HG03439 (cell line): Measurements from ENCODE around the gene TFPT.

ENCODE experiments used
- ATAC-seq: cut with Tn5 transposase; IDR thresholded peaks from one replicate; pipeline ENCODE4 v1.9.1; 2021; ENCODE audit warnings: mild to moderate bottlenecking, moderate library complexity; ENCODE audit not compliant: unreplicated experiment

Gene TFPT, protein sequence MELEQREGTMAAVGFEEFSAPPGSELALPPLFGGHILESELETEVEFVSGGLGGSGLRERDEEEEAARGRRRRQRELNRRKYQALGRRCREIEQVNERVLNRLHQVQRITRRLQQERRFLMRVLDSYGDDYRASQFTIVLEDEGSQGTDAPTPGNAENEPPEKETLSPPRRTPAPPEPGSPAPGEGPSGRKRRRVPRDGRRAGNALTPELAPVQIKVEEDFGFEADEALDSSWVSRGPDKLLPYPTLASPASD

GRCh38 chr19:54115109-54116063 is at the start of gene TFPT, which contains the start of gene PRPF31:
TSS of gene TFPT (minus strand) at chr19:54115657. CDS start at chr19:54115269, 388 bp downstream.
TSS of gene PRPF31 (plus strand) at chr19:54115754. CDS start at chr19:54118279, 2,525 bp downstream.
- ATAC-seq = peak; percentile 79

- ATAC-seq = no peak
These were observed 49.8 kb upstream of the TFPT start for GRCh38 chr19:54165222-54165621.

- no peak for ATAC-seq
These were observed 49.1 kb upstream of the TFPT start for GRCh38 chr19:54164369-54165068.

- ATAC-seq = no peak
These were observed 47.4 kb upstream of the TFPT start for GRCh38 chr19:54162884-54163283.

- no peak for ATAC-seq
These were observed 46.9 kb upstream of the TFPT start for GRCh38 chr19:54162241-54162805.

DNA sequence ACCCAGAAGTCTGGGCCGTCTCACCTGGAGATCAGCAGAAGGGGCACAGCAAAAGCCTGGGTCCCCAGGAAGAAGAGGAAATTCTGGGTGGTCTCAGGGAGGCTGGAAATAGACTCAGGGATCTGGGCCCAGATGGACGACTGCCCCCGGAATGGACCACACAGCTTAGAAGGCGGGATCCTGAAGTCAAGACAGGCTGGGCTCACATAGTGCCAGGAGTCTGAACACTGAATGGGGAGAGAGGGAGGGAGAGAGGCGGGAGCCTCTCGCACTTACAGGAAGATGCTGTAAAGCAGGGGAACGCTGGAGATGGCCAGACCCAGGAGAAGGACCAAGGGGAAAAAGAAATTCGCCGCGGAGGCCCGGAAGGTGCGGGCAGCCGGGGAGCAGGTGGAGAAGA is 45.4 kb upstream of the TFPT start:
- no peak for ATAC-seq

DNA sequence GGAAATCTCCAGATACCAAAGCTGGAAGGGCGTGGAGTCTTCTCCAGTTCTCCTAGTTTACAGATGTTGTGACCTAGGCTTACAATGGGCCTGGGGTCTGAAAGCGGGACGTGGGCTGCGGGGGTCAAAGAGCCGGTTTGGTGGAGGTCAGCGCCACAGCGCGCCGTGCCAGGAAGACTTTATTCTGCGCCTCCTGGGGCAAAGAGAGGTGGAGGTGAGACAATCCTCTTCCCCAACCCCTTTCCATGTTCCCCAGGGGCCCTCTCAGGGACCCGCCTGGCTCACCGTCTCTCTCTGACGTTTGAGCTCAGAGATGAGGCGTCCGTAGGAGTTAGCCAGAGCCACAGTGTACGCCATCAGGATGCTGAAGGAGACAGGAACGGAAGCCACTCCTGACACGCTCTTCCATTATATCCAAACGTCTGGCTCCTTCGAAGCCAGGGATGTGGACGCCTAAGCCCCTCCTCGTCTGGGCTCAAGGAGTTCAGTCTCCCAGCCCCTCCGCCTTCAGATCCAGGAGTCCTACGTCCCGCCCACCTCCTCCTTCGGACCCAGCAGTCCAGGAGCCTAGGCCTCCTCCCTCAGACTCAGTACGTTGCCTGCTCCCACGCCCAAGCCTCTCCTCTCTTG is 44.8 kb upstream of the TFPT start:
- peak; percentile 3 for ATAC-seq

- peak; percentile 90 for ATAC-seq
These were observed 44.1 kb upstream of the TFPT start, which contains the start of gene LENG1 for GRCh38 chr19:54159352-54160181. TSS of gene LENG1 (minus strand) at chr19:54159721. CDS start at chr19:54159695, 26 bp downstream.

DNA sequence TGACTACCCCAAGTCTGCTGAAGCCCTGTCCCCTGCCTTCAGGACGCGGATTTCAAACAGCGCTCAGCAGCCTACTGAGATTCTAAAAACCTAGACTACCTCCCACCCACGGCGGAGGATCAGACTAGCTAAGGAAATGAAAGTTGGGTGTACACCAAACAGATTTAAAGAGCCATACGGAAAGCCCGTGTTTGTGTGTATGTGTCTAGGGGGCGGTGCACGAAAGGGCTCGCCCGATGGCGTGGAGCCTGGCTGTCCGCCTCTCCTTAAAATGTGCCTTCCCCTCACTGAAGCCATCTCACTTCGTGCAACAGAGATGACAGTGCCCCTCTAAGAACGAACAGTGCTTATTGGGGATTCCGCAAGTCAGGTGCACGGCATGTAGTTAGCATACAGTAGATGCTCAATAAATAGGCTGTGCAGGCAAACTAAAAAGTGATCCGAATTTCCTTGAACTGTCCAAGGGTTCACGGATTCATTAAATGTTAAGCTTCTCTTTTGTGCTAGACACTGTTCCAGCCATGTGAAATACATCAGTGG is 43.4 kb upstream of the TFPT start:
- ATAC-seq = no peak

- ATAC-seq = no peak
These were observed 41.5 kb upstream of the TFPT start for GRCh38 chr19:54156953-54157352.

GRCh38 chr19:54156490-54156889 is 41.0 kb upstream of the TFPT start:
- no peak for ATAC-seq

GRCh38 chr19:54155694-54156093 is 40.2 kb upstream of the TFPT start:
- ATAC-seq = no peak

DNA sequence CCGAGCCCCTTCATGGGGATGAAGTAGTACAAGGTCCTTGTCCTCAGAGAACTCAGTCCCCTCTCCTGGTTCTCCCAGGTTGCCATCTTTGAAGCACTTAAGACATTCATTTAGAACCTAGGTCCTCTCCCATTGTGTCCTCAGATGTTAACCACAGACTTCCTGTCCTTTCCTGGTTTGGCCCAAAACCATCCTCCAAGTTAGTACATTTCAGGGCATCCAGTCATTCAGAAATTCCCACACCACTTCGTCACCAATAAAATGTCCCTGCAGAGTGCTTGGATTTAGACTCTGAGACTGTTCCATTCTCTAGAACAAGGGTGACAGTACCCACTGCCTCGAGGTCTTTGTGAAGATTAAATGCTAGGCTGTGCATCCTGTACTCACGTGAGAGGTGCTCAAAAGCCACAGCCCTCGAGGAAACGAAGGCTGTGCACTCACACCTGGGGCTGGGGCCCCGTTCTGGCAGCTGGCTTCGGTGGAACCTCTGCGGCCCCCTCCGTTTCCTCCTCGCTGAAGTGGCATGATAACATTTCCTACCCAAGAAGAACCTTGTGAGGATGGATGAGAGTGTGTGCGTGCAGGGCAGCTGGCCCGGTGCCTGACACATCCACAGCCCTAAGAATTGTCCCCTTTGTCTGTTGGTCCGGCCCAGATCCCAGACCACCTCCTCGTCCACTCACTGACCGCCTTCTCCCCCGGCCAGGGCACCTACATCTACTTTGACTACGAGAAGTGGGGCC is 39.3 kb upstream of the TFPT start:
- ATAC-seq = no peak

GRCh38 chr19:54153731-54154326 is 38.4 kb upstream of the TFPT start:
- no peak for ATAC-seq

DNA sequence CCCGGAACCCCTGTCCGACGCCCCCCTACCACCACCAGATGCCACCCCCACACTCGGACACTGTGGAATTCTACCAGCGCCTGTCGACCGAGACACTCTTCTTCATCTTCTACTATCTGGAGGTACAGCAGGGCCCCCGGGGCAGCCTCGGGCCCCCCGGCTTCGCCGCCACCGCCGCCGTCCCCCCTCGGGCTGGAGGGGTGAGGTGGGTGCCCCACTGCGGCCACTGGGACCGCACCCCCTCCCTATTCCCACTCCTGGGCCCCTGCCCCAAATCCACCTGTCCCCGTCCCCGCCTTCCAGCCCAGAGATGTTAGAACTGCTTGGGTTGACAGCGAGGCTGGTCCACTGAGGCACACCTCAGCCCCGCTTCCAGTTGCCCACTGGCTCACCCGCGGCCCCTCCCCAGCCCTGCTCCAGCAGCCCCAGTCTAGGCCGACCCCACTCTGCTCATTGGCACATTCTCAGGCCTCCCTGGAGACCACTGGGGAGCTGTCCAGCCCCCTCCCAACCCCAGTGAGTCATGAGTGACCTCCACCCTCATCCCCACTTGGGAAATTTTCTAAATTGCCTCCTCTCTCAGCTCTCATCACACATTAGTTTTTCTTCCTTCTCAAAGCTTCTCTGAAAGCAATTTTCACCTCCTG is 37.5 kb upstream of the TFPT start:
- ATAC-seq = no peak

GRCh38 chr19:54152267-54152666 is 36.8 kb upstream of the TFPT start:
- no peak for ATAC-seq

GRCh38 chr19:54151362-54152035 is 36.0 kb upstream of the TFPT start:
- ATAC-seq = no peak
